Breast epithelium (tissue), 3 donors: ENCODE data around the gene SNTA1.

Experiments used
- POLR2A ChIP-seq: fragments of 450-650 bp; IDR thresholded peaks from one replicate; pipeline ENCODE4 v1.6.1; 2016; ENCODE audit warnings: antibody characterized with exemption, mild to moderate bottlenecking, moderate library complexity
- TF ChIP-seq, protein P1 (sequence below), 3 donors: fragments of 450-650 bp; IDR thresholded peaks; one replicate each; pipeline ENCODE4 v1.5.1; 2016 to 2017; ENCODE audit warnings: antibody characterized with exemption in 3 of 3, mild to moderate bottlenecking in 3 of 3, moderate library complexity in 3 of 3

GRCh38 chr20:33408716-33409654, 34.6 kb downstream of the SNTA1 start:
- TF ChIP-seq POLR2A: no peak
- TF ChIP-seq, protein P1, sequence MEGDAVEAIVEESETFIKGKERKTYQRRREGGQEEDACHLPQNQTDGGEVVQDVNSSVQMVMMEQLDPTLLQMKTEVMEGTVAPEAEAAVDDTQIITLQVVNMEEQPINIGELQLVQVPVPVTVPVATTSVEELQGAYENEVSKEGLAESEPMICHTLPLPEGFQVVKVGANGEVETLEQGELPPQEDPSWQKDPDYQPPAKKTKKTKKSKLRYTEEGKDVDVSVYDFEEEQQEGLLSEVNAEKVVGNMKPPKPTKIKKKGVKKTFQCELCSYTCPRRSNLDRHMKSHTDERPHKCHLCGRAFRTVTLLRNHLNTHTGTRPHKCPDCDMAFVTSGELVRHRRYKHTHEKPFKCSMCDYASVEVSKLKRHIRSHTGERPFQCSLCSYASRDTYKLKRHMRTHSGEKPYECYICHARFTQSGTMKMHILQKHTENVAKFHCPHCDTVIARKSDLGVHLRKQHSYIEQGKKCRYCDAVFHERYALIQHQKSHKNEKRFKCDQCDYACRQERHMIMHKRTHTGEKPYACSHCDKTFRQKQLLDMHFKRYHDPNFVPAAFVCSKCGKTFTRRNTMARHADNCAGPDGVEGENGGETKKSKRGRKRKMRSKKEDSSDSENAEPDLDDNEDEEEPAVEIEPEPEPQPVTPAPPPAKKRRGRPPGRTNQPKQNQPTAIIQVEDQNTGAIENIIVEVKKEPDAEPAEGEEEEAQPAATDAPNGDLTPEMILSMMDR (IDR thresholded peaks at IDR 0.05): no peak
